ENCODE measurements around the gene HCRT. TPM values are rescaled to one million over a fixed set of nuclear protein-coding genes. Genes with fewer than 3 reads are reported as not detected.
"Not testable (repeated sequence)": the region's sequence is repeated elsewhere in the genome, so short reads cannot be mapped to it uniquely, and the experiment has no call there.

HCRT gene
- total RNA-seq, 2 donors from 2014 or later: not detected

GRCh38 chr17:42159796-42160530, 25.3 kb downstream of the HCRT start:
- no peak overlapping the region for H3K4me3 Mint-ChIP-seq
- DNase-seq (ENCODE audit: low spot score) (no peak), ATAC-seq (no peak)

GRCh38 chr17:42155614-42156045, 29.6 kb downstream of the HCRT start:
- H3K36me3 Mint-ChIP-seq: peaks cover 6% of the 10 kb centered on the region
- H3K9me3 Mint-ChIP-seq: no peaks in the 10 kb centered on the region
- no peaks in the 10 kb centered on the region for H3K27me3 Mint-ChIP-seq
- peak overlapping the region; percentile 62 to 82 for H3K27ac Mint-ChIP-seq
- H3K4me1 Mint-ChIP-seq (ENCODE audit: low read depth in 2 of 2): peaks cover 24% of the 10 kb centered on the region in 2 donors
- ATAC-seq (no peak), DNase-seq (ENCODE audit: low spot score) (no peak)
- H3K4me3 Mint-ChIP-seq: peak overlapping the region; percentile 94

More at GRCh38 chr17:42159796-42160530, 25.3 kb downstream of the HCRT start:
- no peaks in the 10 kb centered on the region for H3K36me3 Mint-ChIP-seq
- H3K27ac Mint-ChIP-seq: no peak overlapping the region
- no peaks in the 10 kb centered on the region for H3K27me3 Mint-ChIP-seq
- no peaks in the 10 kb centered on the region for H3K9me3 Mint-ChIP-seq
- peaks cover 0 to 8% of the 10 kb centered on the region in 2 donors for H3K4me1 Mint-ChIP-seq (ENCODE audit: low read depth in 2 of 2)

GRCh38 chr17:42153919-42154742, 31.1 kb downstream of the HCRT start:
- H3K36me3 Mint-ChIP-seq: peaks cover 6% of the 10 kb centered on the region
- ATAC-seq: no peak
- H3K27me3 Mint-ChIP-seq: no peaks in the 10 kb centered on the region
- H3K27ac Mint-ChIP-seq: peak overlapping the region; percentile 82 to 94
- peak overlapping the region; percentile 94 for H3K4me3 Mint-ChIP-seq
- peaks cover 24% of the 10 kb centered on the region in 2 donors for H3K4me1 Mint-ChIP-seq (ENCODE audit: low read depth in 2 of 2)
- no peaks in the 10 kb centered on the region for H3K9me3 Mint-ChIP-seq
- DNase-seq (ENCODE audit: low spot score): no peak

GRCh38 chr17:42146911-42147607, 38.2 kb downstream of the HCRT start:
- Mint-ChIP-seq H3K36me3 (peaks cover 11% of the 10 kb centered on the region), H3K27me3 (no peaks in the 10 kb centered on the region), H3K27ac (peak overlapping the region in 1 of 2 donors; percentile 15), H3K4me3 (no peak overlapping the region), H3K4me1 (ENCODE audit: low read depth in 2 of 2) (peaks cover 30 to 39% of the 10 kb centered on the region in 2 donors), H3K9me3 (no peaks in the 10 kb centered on the region)
- no peak for DNase-seq (ENCODE audit: low spot score)
- no peak for ATAC-seq

GRCh38 chr17:42143138-42143537, 42.1 kb downstream of the HCRT start:
- DNase-seq (ENCODE audit: low spot score); H3K27me3 Mint-ChIP-seq; H3K27ac Mint-ChIP-seq; H3K9me3 Mint-ChIP-seq; H3K4me3 Mint-ChIP-seq; ATAC-seq: not testable (repeated sequence)
- peaks cover 24 to 31% of the 10 kb centered on the region in 2 donors for H3K4me1 Mint-ChIP-seq (ENCODE audit: low read depth in 2 of 2)
- H3K36me3 Mint-ChIP-seq: peaks cover 11% of the 10 kb centered on the region

GRCh38 chr17:42142371-42142896, 42.8 kb downstream of the HCRT start:
- DNase-seq (ENCODE audit: low spot score) (no peak), ATAC-seq (no peak)
- no peaks in the 10 kb centered on the region for H3K27me3 Mint-ChIP-seq
- no peak overlapping the region for H3K4me3 Mint-ChIP-seq
- peaks cover 21 to 33% of the 10 kb centered on the region in 2 donors for H3K4me1 Mint-ChIP-seq (ENCODE audit: low read depth in 2 of 2)
- peaks cover 9% of the 10 kb centered on the region for H3K36me3 Mint-ChIP-seq
- no peak overlapping the region for H3K27ac Mint-ChIP-seq
- H3K9me3 Mint-ChIP-seq: no peaks in the 10 kb centered on the region

- Mint-ChIP-seq H3K4me1 (ENCODE audit: low read depth in 2 of 2) (peaks cover 11 to 31% of the 10 kb centered on the region in 2 donors), H3K27ac (no peak overlapping the region), H3K27me3 (no peaks in the 10 kb centered on the region), H3K36me3 (no peaks in the 10 kb centered on the region), H3K4me3 (no peak overlapping the region), H3K9me3 (no peaks in the 10 kb centered on the region)
- ATAC-seq: no peak
- DNase-seq (ENCODE audit: low spot score): no peak
Measured at GRCh38 chr17:42141382-42141781, 43.9 kb downstream of the HCRT start.

- not testable (repeated sequence) for DNase-seq (ENCODE audit: low spot score); H3K27me3 Mint-ChIP-seq; H3K4me3 Mint-ChIP-seq; ATAC-seq; H3K36me3 Mint-ChIP-seq; H3K27ac Mint-ChIP-seq; H3K9me3 Mint-ChIP-seq
- peaks cover 16 to 35% of the 10 kb centered on the region in 2 donors for H3K4me1 Mint-ChIP-seq (ENCODE audit: low read depth in 2 of 2)
Measured at GRCh38 chr17:42140690-42141089, 44.6 kb downstream of the HCRT start.

- peaks cover 22 to 36% of the 10 kb centered on the region in 2 donors for H3K4me1 Mint-ChIP-seq (ENCODE audit: low read depth in 2 of 2)
- H3K27ac Mint-ChIP-seq: peak overlapping the region in 1 of 2 donors; percentile 35
- peaks cover 4% of the 10 kb centered on the region for H3K36me3 Mint-ChIP-seq
- no peak overlapping the region for H3K4me3 Mint-ChIP-seq
- H3K9me3 Mint-ChIP-seq: no peaks in the 10 kb centered on the region
- ATAC-seq: peak; percentile 17 to 20
- no peaks in the 10 kb centered on the region for H3K27me3 Mint-ChIP-seq
- DNase-seq (ENCODE audit: low spot score): no peak
Measured at GRCh38 chr17:42138749-42139492, 46.3 kb downstream of the HCRT start.

- DNase-seq (ENCODE audit: low spot score) (no peak), ATAC-seq (no peak)
- Mint-ChIP-seq H3K27me3 (no peaks in the 10 kb centered on the region), H3K9me3 (no peaks in the 10 kb centered on the region), H3K36me3 (peaks cover 4% of the 10 kb centered on the region), H3K4me1 (ENCODE audit: low read depth in 2 of 2) (peaks cover 26 to 43% of the 10 kb centered on the region in 2 donors), H3K27ac (no peak overlapping the region), H3K4me3 (no peak overlapping the region)
Measured at GRCh38 chr17:42136654-42137051, 48.6 kb downstream of the HCRT start.

- H3K27ac Mint-ChIP-seq: no peak overlapping the region
- no peak for DNase-seq (ENCODE audit: low spot score)
Measured at GRCh38 chr17:42135664-42136653, 49.3 kb downstream of the HCRT start.

GRCh38 chr17:42135151-42135550, 50.1 kb downstream of the HCRT start:
- Mint-ChIP-seq H3K9me3 (no peaks in the 10 kb centered on the region), H3K4me1 (ENCODE audit: low read depth in 2 of 2) (peaks cover 37 to 44% of the 10 kb centered on the region in 2 donors), H3K27me3 (no peaks in the 10 kb centered on the region), H3K36me3 (peaks cover 4% of the 10 kb centered on the region), H3K4me3 (no peak overlapping the region), H3K27ac (no peak overlapping the region)
- DNase-seq (ENCODE audit: low spot score) (no peak), ATAC-seq (no peak)

More at GRCh38 chr17:42135664-42136653, 49.3 kb downstream of the HCRT start:
- Mint-ChIP-seq H3K36me3 (peaks cover 4% of the 10 kb centered on the region), H3K4me1 (ENCODE audit: low read depth in 2 of 2) (peaks cover 33 to 42% of the 10 kb centered on the region in 2 donors), H3K4me3 (no peak overlapping the region), H3K9me3 (no peaks in the 10 kb centered on the region), H3K27me3 (no peaks in the 10 kb centered on the region)
- no peak for ATAC-seq
